Stimulated activated CD4-positive, alpha-beta T cell treated with anti-CD3 and anti-CD28 coated beads, Interleukin-4, amount 100 ng/mL, for 4 hours (primary cell): ENCODE data around the gene NHLH2.

Experiments
- DNase-seq, 2 experiments: peaks; one replicate each; pipeline ENCODE4 v3.0.0-alpha.2; 2020

The NHLH2 gene

DNA sequence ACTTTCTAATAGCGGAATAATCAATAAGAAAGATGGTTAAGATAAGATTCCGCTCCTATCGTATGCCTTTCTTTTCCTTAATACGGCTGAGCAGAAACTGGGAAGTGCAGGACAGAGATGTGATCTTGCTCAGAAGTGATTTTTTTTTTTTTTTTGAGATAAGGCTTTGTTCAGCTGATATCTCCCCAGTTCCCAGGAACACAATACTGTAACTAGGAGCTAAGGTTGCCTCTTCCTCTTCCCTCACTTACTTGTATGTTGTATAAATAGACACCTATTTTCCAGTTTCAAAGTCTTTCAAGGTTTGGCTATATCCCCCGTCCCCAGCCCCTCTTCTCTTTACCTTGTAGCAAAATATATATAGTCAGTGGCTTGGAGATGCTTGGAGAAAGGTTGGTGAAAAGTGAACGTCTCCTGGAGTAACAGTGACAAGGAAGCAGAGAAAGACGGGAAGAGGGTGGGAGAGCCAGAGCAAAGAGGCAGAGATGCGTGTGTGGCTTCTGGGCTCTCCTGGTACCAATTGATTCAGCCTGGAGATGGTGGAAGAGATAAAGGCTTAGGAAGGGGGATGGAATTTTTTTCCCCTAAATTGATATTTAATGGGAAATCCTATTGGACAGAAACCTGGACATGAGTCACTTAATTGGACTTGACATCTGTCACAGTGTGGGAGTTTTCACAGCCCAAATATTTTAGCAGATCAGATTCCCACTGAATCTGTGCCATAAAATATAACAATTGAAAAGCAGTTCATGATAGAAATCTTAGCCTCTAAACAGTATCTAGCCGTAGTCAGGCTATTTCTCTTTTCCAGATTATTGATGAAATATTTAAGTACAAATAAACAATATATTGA lies at the start of gene NHLH2:
TSS of gene NHLH2 (minus strand) at position 522 of the 856 bp plus-strand sequence. CDS start 2,754 bp downstream, outside the sequence.
- no peak for DNase-seq

DNA sequence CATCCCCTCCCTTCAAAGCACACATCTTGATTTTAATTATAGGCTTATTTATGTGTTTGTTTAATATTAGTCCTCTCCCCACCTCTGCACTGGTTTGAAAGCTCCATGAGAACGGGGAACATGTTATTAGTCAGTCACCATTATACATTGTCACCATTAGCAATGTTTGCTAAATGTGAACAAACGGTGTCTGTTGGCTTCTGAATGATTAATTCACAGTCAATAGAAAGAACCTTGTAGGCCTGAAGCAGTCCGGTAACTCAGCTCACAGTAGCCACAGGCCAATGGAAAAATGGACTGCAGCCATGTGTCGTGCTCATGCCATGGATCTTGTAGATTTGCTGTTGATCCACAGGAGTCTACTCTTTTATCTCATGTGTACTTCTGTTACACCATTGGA lies 49.7 kb upstream of the NHLH2 start:
- no peak for DNase-seq

DNA sequence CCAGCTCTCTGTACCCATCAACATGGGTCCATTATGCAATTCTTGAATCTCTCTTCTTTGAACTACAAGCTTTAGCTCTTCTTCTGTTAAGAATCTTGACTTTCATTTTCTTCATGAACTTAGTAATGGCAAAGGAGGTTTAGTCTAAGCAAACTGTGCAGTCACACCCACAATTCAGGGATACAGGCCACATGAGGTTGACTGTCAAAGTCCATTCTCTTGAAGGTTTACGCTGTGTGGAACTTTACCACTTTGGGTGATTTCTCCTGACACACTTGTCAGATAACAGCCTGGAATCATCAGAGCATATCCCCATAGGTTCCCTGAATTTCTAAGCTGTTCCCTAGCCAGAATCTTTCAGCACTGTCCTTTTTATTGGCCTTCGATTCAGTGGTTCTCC lies 48.0 kb upstream of the NHLH2 start:
- no peak for DNase-seq

DNA sequence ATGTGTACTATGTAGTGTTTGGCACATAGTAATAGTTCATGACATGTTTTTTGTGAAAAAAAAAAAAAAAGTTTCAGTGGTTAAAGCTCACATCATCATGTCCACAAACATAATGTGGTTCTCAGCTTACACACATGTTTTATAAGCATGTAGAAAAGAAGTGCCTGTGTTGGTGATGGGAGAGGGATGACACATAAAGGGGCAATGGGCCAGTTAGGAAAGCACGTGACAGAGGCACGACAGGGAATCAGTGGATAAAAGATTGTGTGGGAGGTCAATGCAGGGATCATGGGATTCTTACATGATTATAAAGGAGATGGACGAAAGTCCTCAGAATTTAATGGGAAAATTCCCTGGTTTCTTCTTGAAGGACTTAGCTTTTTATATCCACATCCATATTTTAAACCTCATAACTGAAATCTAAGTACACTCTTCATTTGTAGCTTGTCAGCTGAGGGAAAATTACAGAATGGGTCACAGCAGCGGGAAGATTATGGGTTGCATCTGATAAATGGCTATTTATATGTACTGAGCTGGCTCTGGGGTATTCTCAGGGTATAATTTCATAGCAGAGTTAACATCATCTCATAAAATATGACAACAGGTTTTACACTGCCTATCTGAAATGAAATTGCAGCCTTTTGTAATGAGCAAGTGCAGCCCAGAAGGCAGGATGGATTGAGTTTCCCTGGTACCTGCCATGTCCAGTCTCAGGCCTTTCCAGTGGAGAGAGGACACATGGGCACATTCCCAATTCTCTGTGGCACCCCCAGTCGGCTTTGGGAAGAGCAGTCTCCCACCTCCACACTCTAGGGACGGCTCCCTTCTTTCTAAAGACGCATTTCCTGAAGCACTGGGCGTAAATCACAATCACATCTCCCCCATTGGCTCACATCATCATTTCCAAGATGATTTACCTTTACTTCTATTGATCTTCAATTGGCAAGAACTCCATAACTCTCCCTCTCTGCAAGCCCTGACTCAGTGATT lies 42.3 kb upstream of the NHLH2 start:
- DNase-seq: no peak

DNA sequence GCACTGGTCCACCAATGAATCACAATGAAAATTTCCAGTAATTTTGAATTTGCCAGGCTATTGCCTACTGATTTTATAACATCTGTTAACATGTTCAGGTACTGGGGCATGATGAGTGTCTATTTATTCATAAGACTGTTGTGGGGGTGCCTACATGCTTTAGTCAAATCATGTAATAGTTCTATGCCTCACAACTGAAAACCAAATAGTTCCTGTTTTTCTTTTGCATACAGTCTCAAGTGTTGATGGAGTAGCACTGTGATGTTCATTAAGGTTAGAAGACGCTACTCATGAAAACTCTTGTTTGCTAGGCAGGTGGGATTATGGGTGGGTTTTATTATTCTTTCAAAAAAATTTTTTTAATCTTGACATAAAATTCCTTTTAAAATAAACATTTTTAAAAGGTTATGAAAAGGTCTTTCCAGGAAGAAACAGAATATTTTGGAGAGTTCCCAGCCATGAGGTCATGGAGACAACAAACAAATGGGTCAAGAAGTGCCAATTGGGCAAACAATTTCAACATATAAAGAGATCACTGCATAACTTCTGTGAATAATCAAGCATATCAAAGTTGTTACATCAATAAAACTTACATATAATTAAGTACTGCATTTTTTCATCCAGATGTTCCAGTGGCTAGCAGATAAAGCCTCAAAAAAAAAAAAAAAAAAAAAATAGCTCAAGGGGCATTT lies 40.2 kb upstream of the NHLH2 start:
- DNase-seq: no peak

DNA sequence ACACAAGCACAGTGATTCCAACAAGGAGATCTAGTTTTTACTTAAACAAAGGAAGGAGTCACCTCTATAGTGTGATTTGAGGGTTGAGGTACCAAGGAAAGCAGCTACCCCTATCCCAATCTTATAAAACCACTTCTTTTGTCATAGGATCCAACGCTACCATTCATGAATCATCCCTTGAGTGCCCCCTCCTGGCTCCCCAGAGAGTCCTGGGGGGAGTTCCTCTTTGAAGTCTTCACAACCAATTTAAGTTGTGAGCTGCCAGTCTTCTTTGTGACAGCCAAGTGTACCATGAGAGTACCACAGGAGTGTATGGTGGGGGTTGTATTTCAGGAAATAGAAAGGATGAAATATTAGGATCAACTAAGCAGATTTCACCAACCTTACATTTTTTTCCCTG lies 39.1 kb upstream of the NHLH2 start:
- no peak for DNase-seq

DNA sequence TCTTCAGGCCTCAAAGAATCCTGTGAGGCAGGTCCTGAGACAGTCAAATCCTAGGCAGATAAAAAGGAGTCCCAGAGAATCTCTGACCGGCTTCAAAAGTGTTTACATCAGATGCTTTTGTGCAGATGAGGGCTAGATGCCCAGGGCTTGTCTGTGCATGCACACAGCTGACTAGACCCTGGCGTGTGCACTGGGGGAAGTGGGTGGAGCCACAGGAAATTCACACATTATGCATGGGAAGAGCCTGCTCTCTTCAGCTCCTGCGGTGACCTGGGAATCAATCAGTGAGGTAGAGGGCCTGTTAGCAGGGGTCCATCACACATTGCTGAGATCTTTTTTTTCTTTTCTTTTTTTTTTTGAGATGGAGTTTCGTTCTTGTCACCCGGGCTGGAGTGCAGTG lies 36.6 kb upstream of the NHLH2 start:
- DNase-seq: no peak

DNA sequence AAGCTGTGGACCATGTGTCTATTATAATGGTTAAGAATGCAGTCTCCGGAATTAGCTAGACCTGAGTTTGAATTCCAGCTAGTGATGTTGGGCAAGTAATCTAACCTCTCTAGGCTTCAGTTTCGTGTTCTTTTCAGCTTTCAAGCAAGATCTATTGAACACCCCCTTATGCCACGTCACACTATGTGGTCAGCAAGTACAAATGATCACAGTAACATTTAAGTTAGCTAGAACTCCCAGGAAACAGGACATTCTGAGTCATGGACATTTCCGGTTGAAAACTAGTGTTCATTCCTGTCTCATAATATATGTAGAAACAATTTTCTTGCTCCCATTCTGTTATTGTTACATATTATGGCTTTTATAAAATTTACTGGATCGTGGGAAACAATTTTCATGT lies 34.0 kb upstream of the NHLH2 start:
- no peak for DNase-seq

DNA sequence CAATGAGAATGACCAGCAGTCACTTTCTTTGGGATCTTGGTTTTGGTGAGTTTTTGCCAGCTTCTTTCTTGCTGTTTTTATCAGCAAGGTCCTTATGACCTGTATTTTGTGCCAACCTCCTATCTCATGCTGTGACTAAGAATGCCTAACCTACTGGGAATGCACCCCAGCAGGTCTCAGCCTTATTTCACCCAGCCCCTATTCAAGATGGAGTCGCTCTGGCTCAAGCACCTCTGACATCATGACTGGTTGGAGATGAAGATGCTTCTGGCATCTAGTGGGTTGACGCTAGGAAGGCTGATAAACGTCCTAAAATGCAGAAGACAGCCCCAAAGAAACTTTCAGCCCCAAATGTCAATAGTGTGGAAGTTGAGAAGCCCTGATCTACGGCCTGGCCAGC lies 33.6 kb upstream of the NHLH2 start:
- no peak for DNase-seq

DNA sequence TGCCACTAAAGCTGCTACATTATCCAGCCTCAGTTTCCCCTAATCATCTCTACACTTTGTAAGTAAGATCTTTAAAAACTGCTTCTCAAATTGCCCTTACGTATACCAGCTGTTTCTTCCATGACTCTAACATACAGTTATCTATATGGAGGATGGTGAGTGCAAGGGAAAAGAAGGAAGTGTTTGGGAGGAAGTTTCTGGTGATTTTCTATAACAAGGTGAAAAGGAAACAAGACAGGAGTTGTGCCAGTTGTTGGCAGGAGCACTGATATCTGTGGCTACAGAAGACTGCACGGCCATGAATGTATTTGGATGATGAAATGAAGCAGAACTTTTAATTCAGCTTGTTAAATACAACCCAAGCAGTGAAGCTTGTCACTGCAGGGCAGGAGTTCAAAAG lies 32.3 kb upstream of the NHLH2 start:
- DNase-seq: no peak

DNA sequence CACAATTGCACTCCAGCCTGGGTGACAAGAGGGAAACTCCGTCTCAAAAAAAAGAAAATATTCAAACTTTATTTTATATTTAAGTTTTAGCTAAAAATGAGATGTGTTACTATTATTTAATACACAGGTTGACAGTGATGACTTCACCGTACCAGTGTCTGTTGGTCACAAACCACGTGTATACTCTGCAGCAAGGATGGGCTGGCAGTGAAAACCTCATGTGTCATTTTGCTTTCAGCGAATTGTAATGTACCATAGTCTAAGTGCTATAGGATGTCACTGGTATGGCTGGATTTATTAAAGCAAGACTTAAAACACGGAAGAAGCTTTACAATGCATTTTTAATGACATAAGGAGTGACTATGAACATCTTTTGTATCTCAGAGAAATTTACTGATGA lies 28.1 kb upstream of the NHLH2 start:
- no peak for DNase-seq

DNA sequence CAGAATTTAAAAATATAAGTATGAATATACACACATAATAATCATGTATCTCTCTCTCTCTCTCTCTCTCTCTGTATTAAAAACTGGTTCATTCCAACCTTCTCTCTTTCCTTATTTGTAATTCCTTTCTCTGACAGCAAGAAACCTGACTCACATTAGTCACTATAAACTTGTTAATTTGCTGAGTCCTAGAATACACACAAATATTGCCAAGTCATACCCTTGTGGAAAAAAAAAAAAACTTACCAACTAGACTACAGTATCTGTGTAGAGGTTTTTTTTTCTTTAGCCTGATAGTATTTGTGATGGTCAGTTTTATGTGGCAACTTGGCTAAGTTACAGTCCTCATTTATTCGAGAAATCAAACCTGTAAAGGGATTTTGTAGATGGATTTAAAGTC lies 26.3 kb upstream of the NHLH2 start:
- no peak for DNase-seq

DNA sequence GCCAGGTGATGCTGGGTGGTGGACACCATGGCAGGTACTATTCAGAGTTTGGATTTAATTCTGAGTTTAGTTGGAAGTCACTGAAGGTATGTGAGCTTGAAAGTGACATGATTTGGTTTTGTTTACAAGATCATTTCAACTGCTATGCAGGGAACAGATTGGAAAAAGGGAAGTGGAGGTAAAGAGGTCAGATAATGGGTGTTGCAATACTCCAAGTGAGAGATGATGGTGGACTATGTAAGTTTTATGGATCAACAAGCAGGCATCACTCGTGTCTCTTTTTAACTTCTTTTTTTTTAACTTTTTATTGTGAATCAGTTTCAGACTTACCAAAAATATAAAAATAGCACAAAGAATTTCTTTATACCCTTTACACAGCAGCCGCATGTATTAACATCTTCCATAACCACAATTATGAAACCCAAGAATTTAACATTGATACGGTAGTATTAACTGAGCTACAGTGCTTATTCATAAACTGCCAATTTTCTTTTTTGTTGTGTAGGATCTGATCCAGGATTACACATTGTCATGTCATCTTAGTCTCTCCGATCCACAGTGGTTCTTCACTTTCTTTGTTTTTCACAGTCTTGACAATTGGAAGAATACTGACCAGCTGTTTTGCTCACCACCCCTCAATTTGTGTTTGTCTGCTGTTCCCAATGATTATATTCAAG lies 24.9 kb upstream of the NHLH2 start:
- no peak for DNase-seq

DNA sequence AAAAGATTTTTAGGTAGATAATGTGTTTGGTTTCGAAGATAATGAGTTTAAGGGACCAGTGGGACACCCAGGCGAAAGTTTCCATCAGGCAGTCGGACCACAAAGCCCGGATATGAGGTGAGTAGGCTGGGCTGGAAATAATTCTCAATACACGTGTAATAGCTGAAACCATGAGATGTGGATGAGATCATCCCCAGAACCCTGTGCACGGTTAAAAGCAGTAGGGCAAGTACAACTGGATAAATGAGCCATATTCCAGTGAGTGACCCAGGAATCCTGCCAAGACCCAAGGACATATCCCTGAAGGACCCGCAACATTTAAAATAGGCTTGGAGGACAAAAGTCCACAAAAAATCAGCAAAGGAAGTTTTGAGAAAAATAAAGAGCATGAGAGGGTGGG lies 21.5 kb upstream of the NHLH2 start:
- no peak for DNase-seq

DNA sequence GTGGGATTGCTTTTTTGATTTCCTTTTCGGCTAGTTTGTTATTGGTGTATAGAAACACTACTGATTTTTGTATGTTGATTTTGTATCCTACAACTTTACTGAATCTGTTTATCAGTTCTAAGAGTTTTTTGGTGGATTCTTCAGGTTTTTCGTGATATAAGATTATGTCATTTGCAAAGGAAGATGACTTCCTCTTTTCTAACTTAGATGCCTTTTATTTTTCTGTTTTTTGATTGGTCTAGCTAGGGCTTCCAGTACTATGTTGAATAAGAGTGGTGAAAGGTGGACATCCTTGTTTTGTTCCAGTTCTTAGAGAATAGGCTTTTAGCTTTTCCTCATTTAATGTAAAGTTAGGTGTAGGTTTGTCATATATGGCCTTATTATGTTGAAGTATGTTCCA lies 13.1 kb upstream of the NHLH2 start:
- no peak for DNase-seq

DNA sequence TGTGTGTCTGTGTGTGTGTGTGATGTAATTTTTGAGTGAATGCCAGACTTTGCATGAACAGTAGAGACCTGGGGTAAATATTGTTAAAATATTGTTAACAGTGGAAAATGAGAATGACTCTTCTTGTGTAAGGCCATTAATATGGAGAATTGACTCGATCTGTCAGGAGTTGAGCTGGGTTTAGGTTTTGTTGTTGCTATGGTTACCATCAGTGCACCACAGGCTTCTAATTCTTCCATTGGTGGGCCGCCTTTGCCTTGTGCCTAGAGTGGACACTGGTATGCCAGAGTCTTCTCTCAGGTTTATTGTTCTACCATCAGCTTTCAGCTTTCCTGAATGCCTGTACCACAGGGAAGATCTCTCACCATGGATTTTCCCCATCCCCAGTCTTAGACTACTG lies 10.0 kb upstream of the NHLH2 start:
- DNase-seq: no peak

DNA sequence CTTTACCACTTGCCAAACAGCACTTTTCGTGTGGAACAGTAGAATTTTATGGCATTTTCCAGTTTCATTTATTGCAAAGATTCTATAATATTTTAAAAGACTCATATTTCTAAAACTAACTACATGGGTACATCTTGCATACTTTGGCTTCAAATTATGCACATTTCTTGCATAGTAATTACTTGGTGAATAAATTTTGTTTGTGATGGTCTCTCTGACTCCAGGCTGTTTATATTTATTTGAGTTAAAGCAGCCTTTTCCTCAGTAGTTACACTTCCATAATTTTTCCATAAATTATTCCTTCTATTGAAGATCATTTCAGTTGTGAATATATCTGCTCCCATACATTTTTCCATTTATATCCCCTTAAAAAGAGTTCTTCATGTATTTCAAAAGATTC lies 6.9 kb upstream of the NHLH2 start:
- DNase-seq: no peak

DNA sequence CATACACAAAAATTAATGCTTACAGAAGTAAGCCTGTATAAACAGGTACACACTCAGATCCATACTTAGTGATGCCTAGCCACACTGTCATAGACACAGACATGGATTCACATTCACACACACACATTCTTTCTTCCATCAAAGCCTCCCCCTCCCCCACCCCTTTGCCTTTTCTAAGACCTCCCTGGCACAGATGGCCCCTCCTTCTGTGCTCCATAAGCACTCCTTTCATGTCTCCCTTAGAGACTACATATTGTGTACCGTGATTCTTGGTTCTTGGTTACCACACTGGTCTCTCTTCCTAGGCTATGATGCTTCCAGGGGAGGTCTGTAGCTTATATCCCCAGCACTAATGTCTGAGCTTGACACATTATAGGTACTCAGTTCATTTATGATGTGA lies 2.0 kb upstream of the NHLH2 start:
- no peak for DNase-seq

DNA sequence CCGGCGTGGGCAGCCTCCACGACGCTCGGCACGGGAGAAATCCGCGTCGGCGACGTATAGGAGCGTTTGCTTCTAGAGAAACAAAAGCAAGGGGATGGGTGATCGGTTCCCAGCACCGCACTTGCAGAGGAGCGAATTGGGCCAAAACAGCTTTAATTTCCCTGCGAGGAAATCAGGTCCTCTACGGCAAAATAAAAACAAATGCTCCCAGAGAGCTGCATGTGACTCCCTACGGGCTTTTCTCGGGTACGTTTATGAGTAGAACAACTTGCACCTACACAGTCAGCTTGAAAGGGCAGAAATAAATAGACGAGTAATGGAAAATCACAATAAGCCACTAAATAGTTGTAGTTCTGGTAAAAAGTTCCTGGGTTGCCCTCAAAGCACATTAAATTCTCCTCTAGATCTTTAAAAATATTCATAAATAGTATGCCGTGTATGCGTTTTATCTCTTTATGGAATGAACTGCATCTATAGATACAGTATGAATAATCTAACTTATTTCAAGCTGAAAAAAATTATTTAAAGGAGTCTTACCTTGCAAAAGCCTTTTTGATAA lies 1.2 kb downstream of the NHLH2 start:
- DNase-seq: no peak

DNA sequence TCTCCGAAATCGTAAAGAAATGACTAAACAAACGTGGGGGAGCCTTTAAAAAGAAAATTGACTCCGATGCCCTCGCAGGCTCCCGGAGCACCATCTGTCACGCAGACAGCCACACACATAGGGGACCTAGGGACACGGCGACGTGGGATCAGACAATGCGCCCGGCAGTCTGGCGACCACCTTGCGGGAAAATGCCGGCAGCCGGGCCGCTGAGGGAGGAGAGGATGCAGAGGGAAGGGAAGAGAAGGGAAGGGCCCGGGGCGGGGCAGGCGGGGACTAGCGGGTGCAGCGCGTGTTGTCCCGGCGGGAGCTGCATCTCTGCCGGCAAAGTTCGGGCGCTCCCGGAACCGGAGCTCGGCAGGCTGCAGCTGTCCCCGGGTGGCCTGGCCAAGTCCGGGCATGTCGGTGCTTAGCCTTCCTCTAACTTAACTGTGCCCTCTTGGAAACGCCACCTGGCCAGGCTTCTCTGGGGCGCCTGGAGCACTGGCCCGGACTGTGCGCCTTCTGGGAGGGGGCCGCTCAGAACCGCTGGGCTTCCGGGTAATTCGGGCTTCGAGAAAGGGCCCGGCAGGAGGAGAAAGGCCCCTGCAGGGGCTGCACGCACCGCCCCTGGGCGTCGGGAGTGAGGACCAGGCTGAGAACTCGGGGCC lies 1.8 kb downstream of the NHLH2 start:
- no peak for DNase-seq

DNA sequence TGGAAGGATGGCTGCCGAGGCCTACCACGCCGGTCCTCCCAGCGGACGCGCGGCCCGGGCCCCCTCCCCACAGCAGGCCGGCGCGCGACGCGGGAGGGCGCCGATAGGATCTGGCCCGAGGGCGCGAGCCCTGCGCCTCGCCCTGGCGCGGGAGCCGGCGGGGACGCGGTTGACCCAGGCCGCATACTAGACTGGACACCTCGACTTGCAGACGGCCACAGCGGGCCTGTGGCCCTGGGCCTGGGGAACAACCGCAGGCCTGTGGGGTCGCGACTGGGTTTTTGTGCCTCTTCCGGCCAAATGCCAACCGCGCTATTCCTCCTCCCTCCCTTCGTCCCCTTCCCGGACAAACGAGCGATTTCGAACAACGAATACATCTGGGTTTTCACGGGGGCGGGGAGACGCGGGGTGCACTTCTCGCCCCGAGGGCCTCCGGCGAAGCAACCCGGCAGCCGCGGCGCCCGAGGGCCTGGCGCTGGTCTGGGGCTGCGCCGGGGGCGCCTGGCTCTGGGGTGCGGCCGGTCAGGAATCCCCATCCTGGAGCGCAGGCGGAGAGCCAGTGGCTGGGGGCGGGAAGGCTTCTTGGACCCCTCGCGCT lies 2.4 kb downstream of the NHLH2 start:
- no peak for DNase-seq
